Pancreas (tissue), 10 donors: Measurements from ENCODE around the gene PXYLP1. TPM values are rescaled to one million over a fixed set of nuclear protein-coding genes. Genes with fewer than 3 reads are reported as not detected.
A peak's percentile ranks its signal among the peaks of the same experiment; 100 is the strongest.

Source experiments
- ATAC-seq, 4 donors: fragments of 200-7000 bp; cut with Tn5 transposase; one replicate each; pipeline versions ENCODE4 v1.8.0 to v1.9.1; 2020; ENCODE audit warnings: mild to moderate bottlenecking in 4 of 4, moderate library complexity in 4 of 4
- DNase-seq, 6 donors: peaks; one replicate each; pipeline ENCODE4 v3.0.0-alpha.2; 2020
- FAIRE-seq: peaks from 2 replicates; lab custom pipeline; 2012; peaks lifted over from hg19 to GRCh38; lab: Jason Lieb, UNC
- H3K27ac ChIP-seq, 4 donors: fragments of 200-600 bp; sonication (generic); 1 replicate in 3 of 4; 2 replicates in 1 of 4; pipeline versions ENCODE4 v1.5.0 to v1.8.0; 2020
- H3K27me3 ChIP-seq, 4 donors: fragments of 200-600 bp; one replicate each; pipeline ENCODE4 v1.8.0; 2021
- H3K36me3 ChIP-seq, 3 donors: fragments of 200-600 bp; sonication (generic) in 1 of 3; one replicate each; pipeline versions ENCODE4 v1.5.0 to v1.8.0; 2020 to 2021
- H3K4me1 ChIP-seq, 3 donors: fragments of 200-600 bp; one replicate each; pipeline ENCODE4 v1.8.0; 2021
- H3K4me3 ChIP-seq, 4 donors: fragments of 200-600 bp; sonication (generic) in 2 of 4; one replicate each; pipeline versions ENCODE4 v1.5.0 to v1.8.0; 2020 to 2021
- H3K9me3 ChIP-seq, 4 donors: fragments of 200-600 bp; one replicate each; pipeline ENCODE4 v1.8.0; 2021
- WGBS, 2 donors: extraction: QIAGEN DNeasy Blood & Tissue Kit; methylation state at CpG; one replicate each; pipeline ENCODE4 v1.1.7; 2013; 5-methylcytosine and 5-hydroxymethylcytosine counted together
- intact Hi-C, 3 donors: fragments of 100-400 bp; cut with DNase I; formaldehyde crosslinking; loops; one replicate each; pipeline versions ENCODE4 v1.11.1 to v1.14.2; 2022
- polyA plus RNA-seq, 2 donors: library from polyadenylated mRNA; stranded (reverse); fragments of 200-250 nt; gene quantifications; one replicate each; pipeline ENCODE4 v1.2.3, GENCODE V29; 2013
- total RNA-seq, 6 donors: library from RNA; stranded (reverse); fragmentation: NEBNext Ultra II Directional in 4 of 6; extraction: Animal tissue kit (Norgen Biotek cat#: 25700) in 4 of 6; gene quantifications; one replicate each; pipeline versions ENCODE4 v1.2.1 to v1.2.4, GENCODE V29; 2021 to 2023
- TF ChIP-seq, protein P1 (sequence below), 4 donors: fragments of 200-600 bp; sonication (generic) in 3 of 4; IDR thresholded peaks; one replicate each; pipeline versions ENCODE4 v1.5.0 to v1.8.0; 2021; ENCODE audit warnings: antibody characterized with exemption in 4 of 4
- donor health status: healthy with polysubstance abuse.
- donor health status: DM: no; HTN: no; CAD: no; lungs with moderate emphysema.
- donor health status: DM: no; HTN: no; CAD: no.
- donor health status: control.
- donor health status: control.
- donor health status: Bipolar disorder and iron deficiency.
- donor health status: DM: yes; HTN: yes; CAD: no.
- donor health status: DM: no; HTN: no; CAD: no.
- donor health status: DM: no; HTN: no; CAD: no.
- donor health status: DM: yes; HTN: yes; CAD: no.

PXYLP1 gene
- total and polyA plus RNA-seq, 8 donors = 6.0 to 11.6 (median 7.7) TPM

DNA sequence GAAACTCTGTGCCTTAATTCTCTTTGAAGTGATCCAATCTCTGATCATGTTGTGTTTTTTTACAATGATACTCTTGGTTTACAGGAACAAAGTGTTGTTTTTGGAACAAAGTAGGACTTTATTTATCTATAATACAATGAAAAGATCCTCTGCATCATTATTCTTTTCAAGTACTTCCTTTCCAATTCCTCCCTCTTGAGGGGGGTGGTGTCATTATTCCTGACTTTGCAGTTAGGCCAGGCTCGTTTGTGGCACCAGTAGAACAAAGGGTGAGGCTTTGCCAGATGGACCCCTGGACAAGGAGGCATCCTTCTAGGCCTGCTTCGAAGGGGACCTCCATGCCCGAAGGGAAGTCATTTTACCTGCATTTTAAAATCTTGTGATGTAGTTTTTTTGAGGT lies 95.0 kb downstream of the PXYLP1 start:
- H3K27me3 ChIP-seq = no peaks in the 10 kb centered on the region
- H3K9me3 ChIP-seq = no peaks in the 10 kb centered on the region
- no peak for DNase-seq
- no peak for FAIRE-seq
- intact Hi-C loops = no loop called here
- H3K4me3 ChIP-seq = no peak overlapping the region
- ATAC-seq = peak in 3 of 4 donors; percentile 12 to 38 (median 24)
- 64 to 72% methylated on average over 3 of the region's 3 CpGs for WGBS, 2 donors
- no peaks in the 10 kb centered on the region for H3K36me3 ChIP-seq
- H3K4me1 ChIP-seq = peaks cover 30 to 36% (median 33%) of the 10 kb centered on the region in 3 donors
- TF ChIP-seq, protein P1, sequence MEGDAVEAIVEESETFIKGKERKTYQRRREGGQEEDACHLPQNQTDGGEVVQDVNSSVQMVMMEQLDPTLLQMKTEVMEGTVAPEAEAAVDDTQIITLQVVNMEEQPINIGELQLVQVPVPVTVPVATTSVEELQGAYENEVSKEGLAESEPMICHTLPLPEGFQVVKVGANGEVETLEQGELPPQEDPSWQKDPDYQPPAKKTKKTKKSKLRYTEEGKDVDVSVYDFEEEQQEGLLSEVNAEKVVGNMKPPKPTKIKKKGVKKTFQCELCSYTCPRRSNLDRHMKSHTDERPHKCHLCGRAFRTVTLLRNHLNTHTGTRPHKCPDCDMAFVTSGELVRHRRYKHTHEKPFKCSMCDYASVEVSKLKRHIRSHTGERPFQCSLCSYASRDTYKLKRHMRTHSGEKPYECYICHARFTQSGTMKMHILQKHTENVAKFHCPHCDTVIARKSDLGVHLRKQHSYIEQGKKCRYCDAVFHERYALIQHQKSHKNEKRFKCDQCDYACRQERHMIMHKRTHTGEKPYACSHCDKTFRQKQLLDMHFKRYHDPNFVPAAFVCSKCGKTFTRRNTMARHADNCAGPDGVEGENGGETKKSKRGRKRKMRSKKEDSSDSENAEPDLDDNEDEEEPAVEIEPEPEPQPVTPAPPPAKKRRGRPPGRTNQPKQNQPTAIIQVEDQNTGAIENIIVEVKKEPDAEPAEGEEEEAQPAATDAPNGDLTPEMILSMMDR (IDR thresholded peaks at IDR 0.05) = no peak
- peak overlapping the region in 2 of 4 donors; percentile 37 to 59 for H3K27ac ChIP-seq

DNA sequence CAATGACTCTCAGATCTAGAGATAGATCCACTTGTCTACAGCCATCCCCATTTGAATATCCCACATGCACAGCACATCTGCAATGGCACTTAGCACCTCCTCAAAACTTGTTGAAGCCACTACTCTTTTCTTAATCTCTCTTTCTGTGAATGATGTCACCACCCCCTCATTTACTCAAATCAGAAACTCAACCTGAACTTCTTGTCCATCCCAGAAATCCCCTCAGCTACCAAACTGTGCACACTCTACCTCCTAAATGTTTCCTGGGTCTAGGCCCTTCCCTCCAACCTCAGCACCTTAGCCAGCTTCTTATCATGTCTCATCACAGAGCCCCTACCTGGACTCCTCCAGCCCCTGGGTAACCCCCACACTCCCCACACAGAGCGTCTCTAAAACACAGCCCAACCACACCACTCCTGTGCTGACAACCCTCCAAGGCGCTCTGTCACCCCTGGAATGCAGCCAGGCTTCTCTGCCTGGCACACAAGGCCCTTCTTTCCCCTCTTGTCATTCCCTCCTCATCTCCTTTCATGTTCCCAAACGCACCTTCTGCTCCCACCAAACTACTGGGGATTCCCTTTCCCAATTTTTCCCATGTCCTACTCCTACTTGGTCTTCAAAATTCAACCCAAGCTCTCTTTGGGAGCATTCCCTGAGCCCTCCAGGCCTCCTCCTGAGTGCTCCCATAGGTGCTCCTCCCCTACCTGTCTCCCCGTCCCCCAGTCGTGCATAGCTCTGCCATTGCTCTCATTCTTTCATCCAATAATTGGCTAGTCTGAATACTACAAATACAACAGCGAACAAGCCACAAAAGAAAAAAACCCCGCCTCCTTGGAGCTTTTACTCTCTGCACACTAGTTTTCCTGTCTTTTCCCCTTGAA lies 96.9 kb downstream of the PXYLP1 start:
- intact Hi-C loops = no loop called here
- WGBS, 2 donors = 76 to 78% methylated on average over 7 of the region's 7 CpGs
- Histone ChIP-seq H3K4me1 (peaks cover 28 to 34% (median 33%) of the 10 kb centered on the region in 3 donors), H3K9me3 (no peaks in the 10 kb centered on the region), H3K27ac (no peak overlapping the region), H3K4me3 (no peak overlapping the region), H3K36me3 (no peaks in the 10 kb centered on the region), H3K27me3 (no peaks in the 10 kb centered on the region)
- FAIRE-seq = no peak
- peak in 1 of 6 donors; percentile 42 for DNase-seq
- ATAC-seq = peak in 1 of 4 donors; percentile 19
- TF ChIP-seq, protein P1 (IDR thresholded peaks at IDR 0.05) = no peak

DNA sequence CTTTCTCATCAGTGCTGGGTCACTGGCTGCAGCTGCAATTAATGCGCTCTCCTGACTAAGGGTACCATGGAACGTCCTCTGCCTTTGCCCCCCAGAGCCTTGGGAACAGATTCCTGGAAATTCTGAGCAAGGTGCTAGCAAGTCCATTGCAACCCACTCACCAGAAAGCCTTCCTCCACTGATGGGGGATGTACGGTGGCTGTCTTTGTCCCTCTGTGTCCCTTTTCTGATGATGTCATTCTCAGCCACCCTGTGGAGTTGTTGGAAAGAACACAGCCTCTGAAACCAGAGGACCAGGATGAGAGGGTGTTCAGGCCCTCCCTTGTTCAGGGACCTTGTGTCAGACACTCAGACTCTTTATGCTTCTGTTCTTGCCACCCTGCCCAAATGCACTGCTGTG lies 98.6 kb downstream of the PXYLP1 start:
- no peaks in the 10 kb centered on the region for H3K27me3 ChIP-seq
- DNase-seq (no peak), FAIRE-seq (no peak), ATAC-seq (no peak)
- peaks cover 14 to 17% (median 16%) of the 10 kb centered on the region in 3 donors for H3K4me1 ChIP-seq
- TF ChIP-seq, protein P1 (IDR thresholded peaks at IDR 0.05) = no peak
- no peak overlapping the region for H3K4me3 ChIP-seq
- 93 to 100% methylated on average over 3 of the region's 3 CpGs for WGBS, 2 donors
- no peaks in the 10 kb centered on the region for H3K36me3 ChIP-seq
- H3K9me3 ChIP-seq = no peaks in the 10 kb centered on the region
- intact Hi-C loops = no loop called here
- no peak overlapping the region for H3K27ac ChIP-seq

DNA sequence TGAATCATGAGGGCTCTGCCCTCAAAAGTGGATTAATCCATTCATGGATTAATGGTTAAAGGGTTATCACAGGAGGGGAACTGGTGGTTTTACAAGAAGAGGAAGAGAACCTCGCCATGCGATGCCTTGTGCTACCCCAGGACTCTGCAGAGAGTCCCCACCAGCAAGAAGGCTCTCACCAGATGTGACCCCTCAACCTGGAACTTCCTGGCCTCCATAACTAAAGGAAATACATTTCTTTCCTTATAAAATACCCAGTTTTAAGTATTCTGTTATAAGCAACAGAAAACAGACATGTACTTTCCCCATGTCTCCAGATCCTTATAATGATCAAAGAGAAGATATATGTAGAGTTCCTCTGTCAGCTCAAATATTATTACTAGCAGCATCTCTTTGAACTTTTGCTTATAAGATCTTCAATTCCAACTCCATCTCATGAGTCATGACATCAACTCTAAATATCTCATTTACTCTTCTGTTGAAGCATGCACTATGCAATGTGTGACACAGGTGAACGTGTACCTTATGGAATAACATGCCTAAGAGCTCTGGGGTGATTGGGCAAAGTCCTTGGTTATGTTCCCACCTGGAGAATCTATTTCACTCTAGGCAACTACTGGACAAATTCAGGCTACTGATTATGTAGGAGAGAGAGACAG lies 99.2 kb downstream of the PXYLP1 start:
- ATAC-seq = no peak

More for the DNA sequence above, 99.2 kb downstream of the PXYLP1 start:
- FAIRE-seq (no peak), DNase-seq (no peak)
- WGBS, 2 donors = 93 to 96% methylated on average over 3 of the region's 3 CpGs
- Histone ChIP-seq H3K27ac (peak overlapping the region in 1 of 4 donors; percentile 36), H3K36me3 (no peaks in the 10 kb centered on the region), H3K4me1 (peaks cover 9 to 11% (median 10%) of the 10 kb centered on the region in 3 donors), H3K9me3 (no peaks in the 10 kb centered on the region), H3K4me3 (no peak overlapping the region), H3K27me3 (no peaks in the 10 kb centered on the region)
- TF ChIP-seq, protein P1 (IDR thresholded peaks at IDR 0.05) = no peak
- intact Hi-C loops = no loop called here
